Measurements from ENCODE around the gene XRCC5. TPM values are rescaled to one million over a fixed set of nuclear protein-coding genes. Genes with fewer than 3 reads are reported as not detected.

Gene XRCC5
- total RNA-seq, 1 experiment from 2014 or later: 322 TPM

DNA sequence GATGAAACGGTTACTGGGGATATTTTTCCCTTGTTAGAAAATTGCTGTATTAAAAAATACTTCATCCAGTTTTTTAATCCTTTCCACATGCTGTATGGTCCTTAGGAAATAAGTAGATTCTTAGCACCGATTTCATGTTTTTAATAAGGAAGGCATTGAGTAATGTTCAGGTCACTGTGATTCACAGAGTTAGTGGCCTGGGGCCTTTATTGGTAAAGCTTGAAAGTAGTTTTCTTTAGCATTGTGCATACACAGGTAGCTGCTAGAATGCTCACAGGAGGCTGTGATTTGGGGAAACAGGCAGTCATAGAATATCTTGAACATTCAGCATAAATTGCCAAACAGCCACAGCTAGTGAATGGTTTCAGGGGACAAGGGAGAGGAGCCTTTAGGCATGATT is 79.8 kb downstream of the XRCC5 start:
- no peak overlapping the region for H3K27ac ChIP-seq (ENCODE audit: low read length)
- ATAC-seq (no peak), DNase-seq (ENCODE audit: low read depth, low spot score) (no peak)
- no peak overlapping the region for H3K4me3 ChIP-seq (ENCODE audit: low read depth in 2 of 2, low read length in 2 of 2)
- no peaks in the 10 kb centered on the region for H3K9me3 ChIP-seq (ENCODE audit: control insufficient read depth, insufficient read depth, low read depth, low read length)
- ChIA-PET POLR2A (no interaction called here), CTCF (no interaction called here)
- H3K4me1 ChIP-seq (ENCODE audit: control insufficient read depth, insufficient read depth, low read length): 0 out of 2 replicates have a peak, but pooled peaks cover 2% of the 10 kb centered on the region
- intact Hi-C loops (cut with micrococcal nuclease; ENCODE audit: unreplicated experiment) (no loop called here), in situ Hi-C loops (cut with HindIII; ENCODE audit: low pct_unique_long_range_greater_than_20kb, low sequenced_read_pairs) (no loop called here)
- no TSS peak for BruUV-seq (replicated peaks)
- H3K36me3 ChIP-seq (ENCODE audit: control insufficient read depth, insufficient read depth, low read length): peaks cover 41% of the 10 kb centered on the region
- TF ChIP-seq TCF7L2 (IDR thresholded peaks at IDR 0.05; ENCODE audit: low read depth, low read length) (no peak), SIN3A (IDR thresholded peaks at IDR 0.05; ENCODE audit: borderline replicate concordance, insufficient read depth, low read depth, low read length) (no peak), POLR2AphosphoS5 (IDR thresholded peaks at IDR 0.05; ENCODE audit: low read depth, low read length) (no peak)
- TF ChIP-seq, protein P1, sequence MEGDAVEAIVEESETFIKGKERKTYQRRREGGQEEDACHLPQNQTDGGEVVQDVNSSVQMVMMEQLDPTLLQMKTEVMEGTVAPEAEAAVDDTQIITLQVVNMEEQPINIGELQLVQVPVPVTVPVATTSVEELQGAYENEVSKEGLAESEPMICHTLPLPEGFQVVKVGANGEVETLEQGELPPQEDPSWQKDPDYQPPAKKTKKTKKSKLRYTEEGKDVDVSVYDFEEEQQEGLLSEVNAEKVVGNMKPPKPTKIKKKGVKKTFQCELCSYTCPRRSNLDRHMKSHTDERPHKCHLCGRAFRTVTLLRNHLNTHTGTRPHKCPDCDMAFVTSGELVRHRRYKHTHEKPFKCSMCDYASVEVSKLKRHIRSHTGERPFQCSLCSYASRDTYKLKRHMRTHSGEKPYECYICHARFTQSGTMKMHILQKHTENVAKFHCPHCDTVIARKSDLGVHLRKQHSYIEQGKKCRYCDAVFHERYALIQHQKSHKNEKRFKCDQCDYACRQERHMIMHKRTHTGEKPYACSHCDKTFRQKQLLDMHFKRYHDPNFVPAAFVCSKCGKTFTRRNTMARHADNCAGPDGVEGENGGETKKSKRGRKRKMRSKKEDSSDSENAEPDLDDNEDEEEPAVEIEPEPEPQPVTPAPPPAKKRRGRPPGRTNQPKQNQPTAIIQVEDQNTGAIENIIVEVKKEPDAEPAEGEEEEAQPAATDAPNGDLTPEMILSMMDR (IDR thresholded peaks at IDR 0.05): no peak
- TF ChIP-seq, protein P2, sequence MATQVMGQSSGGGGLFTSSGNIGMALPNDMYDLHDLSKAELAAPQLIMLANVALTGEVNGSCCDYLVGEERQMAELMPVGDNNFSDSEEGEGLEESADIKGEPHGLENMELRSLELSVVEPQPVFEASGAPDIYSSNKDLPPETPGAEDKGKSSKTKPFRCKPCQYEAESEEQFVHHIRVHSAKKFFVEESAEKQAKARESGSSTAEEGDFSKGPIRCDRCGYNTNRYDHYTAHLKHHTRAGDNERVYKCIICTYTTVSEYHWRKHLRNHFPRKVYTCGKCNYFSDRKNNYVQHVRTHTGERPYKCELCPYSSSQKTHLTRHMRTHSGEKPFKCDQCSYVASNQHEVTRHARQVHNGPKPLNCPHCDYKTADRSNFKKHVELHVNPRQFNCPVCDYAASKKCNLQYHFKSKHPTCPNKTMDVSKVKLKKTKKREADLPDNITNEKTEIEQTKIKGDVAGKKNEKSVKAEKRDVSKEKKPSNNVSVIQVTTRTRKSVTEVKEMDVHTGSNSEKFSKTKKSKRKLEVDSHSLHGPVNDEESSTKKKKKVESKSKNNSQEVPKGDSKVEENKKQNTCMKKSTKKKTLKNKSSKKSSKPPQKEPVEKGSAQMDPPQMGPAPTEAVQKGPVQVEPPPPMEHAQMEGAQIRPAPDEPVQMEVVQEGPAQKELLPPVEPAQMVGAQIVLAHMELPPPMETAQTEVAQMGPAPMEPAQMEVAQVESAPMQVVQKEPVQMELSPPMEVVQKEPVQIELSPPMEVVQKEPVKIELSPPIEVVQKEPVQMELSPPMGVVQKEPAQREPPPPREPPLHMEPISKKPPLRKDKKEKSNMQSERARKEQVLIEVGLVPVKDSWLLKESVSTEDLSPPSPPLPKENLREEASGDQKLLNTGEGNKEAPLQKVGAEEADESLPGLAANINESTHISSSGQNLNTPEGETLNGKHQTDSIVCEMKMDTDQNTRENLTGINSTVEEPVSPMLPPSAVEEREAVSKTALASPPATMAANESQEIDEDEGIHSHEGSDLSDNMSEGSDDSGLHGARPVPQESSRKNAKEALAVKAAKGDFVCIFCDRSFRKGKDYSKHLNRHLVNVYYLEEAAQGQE (IDR thresholded peaks at IDR 0.05; ENCODE audit: insufficient read depth in 1 of 2, low read depth in 2 of 2, low read length in 1 of 2): no peak
- H3K27me3 ChIP-seq (ENCODE audit: control insufficient read depth, insufficient read depth, low read length): no peaks in the 10 kb centered on the region

DNA sequence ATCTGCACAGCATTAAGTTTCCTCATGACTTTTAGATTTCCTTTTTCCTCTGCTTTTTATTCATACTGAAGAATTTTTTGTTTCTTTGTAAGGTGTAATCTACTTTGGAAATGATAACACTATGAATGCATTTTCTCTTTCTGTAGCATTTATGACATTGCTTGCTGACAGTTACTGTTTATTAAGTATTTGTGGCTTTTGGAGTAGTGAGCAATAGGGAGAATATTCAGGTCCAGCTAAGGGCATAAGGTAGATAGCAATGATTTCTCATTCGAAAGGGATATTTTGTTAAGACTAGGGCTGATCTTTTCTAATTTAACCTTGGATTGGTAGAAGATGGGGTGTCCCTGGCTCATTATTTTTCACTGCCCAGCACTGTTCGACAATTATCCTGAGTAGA is 80.3 kb downstream of the XRCC5 start:
- in situ Hi-C loops (cut with HindIII; ENCODE audit: low pct_unique_long_range_greater_than_20kb, low sequenced_read_pairs): no loop called here
- no TSS peak for BruUV-seq (replicated peaks)
- POLR2A ChIA-PET: no interaction called here

More for the DNA sequence above, 80.3 kb downstream of the XRCC5 start:
- CTCF ChIA-PET: no interaction called here
- Histone ChIP-seq H3K4me3 (ENCODE audit: low read depth in 2 of 2, low read length in 2 of 2) (no peak overlapping the region), H3K27ac (ENCODE audit: low read length) (no peak overlapping the region), H3K4me1 (ENCODE audit: control insufficient read depth, insufficient read depth, low read length) (0 out of 2 replicates have a peak, but pooled peaks cover 2% of the 10 kb centered on the region), H3K27me3 (ENCODE audit: control insufficient read depth, insufficient read depth, low read length) (no peaks in the 10 kb centered on the region), H3K9me3 (ENCODE audit: control insufficient read depth, insufficient read depth, low read depth, low read length) (no peaks in the 10 kb centered on the region), H3K36me3 (ENCODE audit: control insufficient read depth, insufficient read depth, low read length) (peaks cover 46% of the 10 kb centered on the region)
- DNase-seq (ENCODE audit: low read depth, low spot score) (no peak), ATAC-seq (no peak)
- intact Hi-C loops (cut with micrococcal nuclease; ENCODE audit: unreplicated experiment): no loop called here
- no peak for TF ChIP-seq POLR2AphosphoS5 (IDR thresholded peaks at IDR 0.05; ENCODE audit: low read depth, low read length)
- no peak for TF ChIP-seq TCF7L2 (IDR thresholded peaks at IDR 0.05; ENCODE audit: low read depth, low read length)
- no peak for TF ChIP-seq SIN3A (IDR thresholded peaks at IDR 0.05; ENCODE audit: borderline replicate concordance, insufficient read depth, low read depth, low read length)
- TF ChIP-seq, protein P2 (IDR thresholded peaks at IDR 0.05; ENCODE audit: insufficient read depth in 1 of 2, low read depth in 2 of 2, low read length in 1 of 2): no peak
- TF ChIP-seq, protein P1 (IDR thresholded peaks at IDR 0.05): no peak
